ENCODE data around the gene SH3BGRL2.

- TF ChIP-seq, protein P1, sequence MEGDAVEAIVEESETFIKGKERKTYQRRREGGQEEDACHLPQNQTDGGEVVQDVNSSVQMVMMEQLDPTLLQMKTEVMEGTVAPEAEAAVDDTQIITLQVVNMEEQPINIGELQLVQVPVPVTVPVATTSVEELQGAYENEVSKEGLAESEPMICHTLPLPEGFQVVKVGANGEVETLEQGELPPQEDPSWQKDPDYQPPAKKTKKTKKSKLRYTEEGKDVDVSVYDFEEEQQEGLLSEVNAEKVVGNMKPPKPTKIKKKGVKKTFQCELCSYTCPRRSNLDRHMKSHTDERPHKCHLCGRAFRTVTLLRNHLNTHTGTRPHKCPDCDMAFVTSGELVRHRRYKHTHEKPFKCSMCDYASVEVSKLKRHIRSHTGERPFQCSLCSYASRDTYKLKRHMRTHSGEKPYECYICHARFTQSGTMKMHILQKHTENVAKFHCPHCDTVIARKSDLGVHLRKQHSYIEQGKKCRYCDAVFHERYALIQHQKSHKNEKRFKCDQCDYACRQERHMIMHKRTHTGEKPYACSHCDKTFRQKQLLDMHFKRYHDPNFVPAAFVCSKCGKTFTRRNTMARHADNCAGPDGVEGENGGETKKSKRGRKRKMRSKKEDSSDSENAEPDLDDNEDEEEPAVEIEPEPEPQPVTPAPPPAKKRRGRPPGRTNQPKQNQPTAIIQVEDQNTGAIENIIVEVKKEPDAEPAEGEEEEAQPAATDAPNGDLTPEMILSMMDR (IDR thresholded peaks at IDR 0.05) = no peak
- TF ChIP-seq EP300 (IDR thresholded peaks at IDR 0.05) = no peak
These were observed 9.6 kb upstream of the SH3BGRL2 start for GRCh38 chr6:79621579-79621978.
